WI38 (cell line): ENCODE measurements around the gene KRT15.

Source experiments
- H3K4me3 ChIP-seq: 2 replicates; pipeline ENCODE4 v1.5.1; 2011; ENCODE audit warnings: low read depth, mild to moderate bottlenecking, control low read depth, low read length
- TF ChIP-seq, protein P1 (sequence below): IDR thresholded peaks from 2 replicates; pipeline ENCODE4 v1.5.1; 2012; ENCODE audit warnings: low read depth, mild to moderate bottlenecking, control low read depth, low read length

Gene KRT15

DNA sequence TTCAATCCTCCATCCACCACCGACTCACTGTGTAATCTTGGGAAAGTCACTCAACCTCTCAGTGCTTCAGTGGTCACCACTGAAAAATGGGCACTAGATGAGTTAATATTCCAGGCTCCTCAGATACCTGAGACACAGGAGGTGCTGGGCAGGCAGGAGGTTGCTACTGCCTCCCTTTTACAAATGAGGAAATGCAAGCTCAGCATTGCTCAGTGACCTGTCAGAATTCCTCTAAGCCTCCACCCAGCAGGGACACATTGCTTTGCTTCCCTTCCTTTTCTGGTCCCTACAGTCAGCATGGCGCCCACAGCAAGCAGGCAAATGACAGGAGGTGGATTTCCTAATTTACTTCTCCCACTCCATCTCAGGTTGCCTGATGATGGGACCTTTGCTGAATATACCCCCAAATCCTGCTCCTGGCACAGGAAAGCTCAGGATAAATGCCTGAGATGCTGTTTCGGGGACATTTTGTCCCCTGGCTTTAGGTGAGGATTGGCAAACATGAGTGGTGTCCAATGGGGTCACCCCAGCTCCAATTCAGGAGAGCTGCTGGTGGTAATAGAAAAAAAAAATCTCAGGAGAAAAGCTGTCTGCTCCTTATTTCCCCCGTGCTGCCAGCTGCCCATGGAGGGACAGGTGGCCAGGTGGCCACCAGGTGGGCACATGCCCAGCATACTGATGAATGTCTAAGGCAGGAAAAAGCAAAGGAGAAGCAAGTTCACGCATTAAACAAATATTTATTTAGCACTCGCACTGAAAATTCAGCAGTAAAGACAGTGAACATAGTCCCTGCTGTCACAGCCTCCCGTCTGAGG lies 8.2 kb downstream of the KRT15 start:
- TF ChIP-seq, protein P1, sequence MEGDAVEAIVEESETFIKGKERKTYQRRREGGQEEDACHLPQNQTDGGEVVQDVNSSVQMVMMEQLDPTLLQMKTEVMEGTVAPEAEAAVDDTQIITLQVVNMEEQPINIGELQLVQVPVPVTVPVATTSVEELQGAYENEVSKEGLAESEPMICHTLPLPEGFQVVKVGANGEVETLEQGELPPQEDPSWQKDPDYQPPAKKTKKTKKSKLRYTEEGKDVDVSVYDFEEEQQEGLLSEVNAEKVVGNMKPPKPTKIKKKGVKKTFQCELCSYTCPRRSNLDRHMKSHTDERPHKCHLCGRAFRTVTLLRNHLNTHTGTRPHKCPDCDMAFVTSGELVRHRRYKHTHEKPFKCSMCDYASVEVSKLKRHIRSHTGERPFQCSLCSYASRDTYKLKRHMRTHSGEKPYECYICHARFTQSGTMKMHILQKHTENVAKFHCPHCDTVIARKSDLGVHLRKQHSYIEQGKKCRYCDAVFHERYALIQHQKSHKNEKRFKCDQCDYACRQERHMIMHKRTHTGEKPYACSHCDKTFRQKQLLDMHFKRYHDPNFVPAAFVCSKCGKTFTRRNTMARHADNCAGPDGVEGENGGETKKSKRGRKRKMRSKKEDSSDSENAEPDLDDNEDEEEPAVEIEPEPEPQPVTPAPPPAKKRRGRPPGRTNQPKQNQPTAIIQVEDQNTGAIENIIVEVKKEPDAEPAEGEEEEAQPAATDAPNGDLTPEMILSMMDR: no peak
- no peak overlapping the region for H3K4me3 ChIP-seq

DNA sequence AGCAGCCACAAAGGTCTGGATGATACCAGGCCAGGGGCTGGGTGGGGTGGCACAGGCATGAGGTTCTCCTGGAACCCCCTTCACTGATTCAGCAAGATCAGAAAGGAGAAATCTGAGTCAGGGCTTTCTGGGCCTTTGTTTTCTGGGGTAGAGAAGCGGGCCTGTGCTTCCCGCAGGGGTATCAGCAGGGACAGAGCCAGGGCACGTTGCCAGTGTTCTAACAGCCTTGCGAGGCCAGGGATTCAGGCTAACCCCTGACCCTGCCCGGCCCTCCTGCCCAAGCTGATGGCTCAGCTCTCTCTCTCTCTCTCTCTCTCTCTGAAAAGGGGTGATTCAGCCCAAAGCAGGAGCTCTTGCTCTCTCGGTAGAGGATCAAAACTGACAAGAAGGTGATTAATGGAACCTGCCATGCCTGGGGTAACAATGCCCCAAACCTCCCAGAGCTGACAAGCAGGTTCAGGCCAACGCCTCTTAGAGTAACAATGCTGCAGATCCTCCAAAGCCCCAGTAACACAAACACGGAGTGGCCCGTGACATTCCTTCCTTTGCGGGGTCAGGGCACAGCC lies 11.3 kb downstream of the KRT15 start:
- H3K4me3 ChIP-seq: no peak overlapping the region
- TF ChIP-seq, protein P1: no peak

DNA sequence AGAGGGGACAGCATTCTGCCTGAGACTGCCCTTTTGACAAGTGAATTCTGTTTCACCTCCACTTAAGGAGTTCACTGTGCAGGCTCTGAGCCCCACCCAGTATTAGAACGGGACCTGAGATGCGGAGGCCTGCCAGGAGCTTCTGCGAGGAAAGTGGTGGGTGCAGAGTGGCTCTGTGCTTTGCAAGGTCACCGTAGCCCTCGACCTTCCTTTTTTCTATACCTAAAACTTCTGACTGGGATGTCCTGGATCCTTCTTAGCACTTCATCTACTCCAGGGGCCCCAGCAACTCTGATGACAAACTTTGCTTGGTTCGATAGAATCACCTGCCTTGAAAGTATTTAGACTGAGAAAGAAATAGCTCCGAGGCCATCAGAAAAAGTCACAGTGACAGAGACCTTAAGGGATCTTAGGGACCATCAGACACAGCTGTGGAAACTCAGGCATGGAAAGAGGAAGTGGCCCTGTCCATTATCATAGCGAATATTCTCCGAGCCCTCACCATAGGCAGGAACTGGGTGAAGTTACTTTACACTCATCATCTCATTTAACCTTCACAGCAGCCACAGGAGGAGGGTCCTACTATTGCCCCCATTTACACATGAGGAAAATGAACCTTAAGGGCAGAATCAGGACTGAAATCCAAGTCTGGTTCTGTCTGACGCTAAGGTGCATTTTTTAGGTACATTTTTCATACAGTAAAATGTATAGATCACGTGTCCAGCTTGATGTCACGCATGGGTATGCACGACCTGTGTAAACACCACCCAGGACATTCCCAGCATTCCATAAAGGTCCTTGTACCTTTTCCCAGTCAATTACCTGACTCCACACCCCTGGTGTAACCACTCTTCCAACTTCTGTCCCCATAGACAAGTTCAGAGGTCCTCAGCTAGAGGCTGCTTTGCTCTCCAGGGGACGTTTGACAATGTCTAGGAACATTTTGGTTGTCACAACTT lies 12.6 kb downstream of the KRT15 start:
- TF ChIP-seq, protein P1: no peak
- no peak overlapping the region for H3K4me3 ChIP-seq

DNA sequence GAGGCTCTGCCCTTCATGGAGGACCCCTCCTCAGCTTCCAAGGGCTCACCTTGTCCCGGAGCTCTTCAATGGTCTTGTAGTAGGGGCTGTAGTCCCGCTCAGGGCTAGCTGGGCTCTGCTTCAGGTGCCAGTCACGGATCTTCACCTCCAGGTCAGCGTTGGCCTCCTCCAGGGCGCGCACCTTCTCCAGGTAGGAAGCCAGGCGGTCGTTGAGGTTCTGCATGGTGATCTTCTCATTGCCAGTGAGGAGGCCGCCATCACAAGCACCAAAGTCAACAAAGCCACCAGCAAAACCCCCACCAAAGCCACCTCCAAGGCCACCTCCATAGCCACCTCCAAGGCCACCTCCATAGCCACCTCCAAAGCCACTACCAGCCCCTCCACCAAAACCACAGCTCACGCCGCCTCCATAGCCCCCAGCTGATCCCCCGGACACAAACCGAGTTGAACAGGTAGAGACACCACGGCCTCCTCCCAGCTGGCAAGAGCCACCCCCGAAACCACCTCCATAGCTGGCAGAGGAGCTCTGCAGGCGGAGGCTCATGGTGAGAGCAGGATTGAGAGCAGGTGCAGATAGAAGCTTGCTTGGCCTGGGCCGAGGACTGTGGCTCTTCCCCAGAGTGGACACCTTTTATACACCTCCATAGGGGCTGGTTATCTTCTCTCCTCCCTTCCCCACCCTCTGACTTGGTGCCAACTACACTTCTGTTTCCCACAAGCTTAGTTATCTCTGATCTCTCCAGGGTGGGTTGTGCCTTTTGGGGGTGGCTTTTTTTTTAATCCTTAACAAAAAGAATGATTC lies 13.5 kb downstream of the KRT15 start, which contains the start of gene KRT13:
TSS of gene KRT13 (minus strand) at position 606 of the 802 bp plus-strand sequence. CDS start at position 544, 62 bp downstream.
- TF ChIP-seq, protein P1: no peak
- H3K4me3 ChIP-seq: no peak within 1 kb of the TSS

DNA sequence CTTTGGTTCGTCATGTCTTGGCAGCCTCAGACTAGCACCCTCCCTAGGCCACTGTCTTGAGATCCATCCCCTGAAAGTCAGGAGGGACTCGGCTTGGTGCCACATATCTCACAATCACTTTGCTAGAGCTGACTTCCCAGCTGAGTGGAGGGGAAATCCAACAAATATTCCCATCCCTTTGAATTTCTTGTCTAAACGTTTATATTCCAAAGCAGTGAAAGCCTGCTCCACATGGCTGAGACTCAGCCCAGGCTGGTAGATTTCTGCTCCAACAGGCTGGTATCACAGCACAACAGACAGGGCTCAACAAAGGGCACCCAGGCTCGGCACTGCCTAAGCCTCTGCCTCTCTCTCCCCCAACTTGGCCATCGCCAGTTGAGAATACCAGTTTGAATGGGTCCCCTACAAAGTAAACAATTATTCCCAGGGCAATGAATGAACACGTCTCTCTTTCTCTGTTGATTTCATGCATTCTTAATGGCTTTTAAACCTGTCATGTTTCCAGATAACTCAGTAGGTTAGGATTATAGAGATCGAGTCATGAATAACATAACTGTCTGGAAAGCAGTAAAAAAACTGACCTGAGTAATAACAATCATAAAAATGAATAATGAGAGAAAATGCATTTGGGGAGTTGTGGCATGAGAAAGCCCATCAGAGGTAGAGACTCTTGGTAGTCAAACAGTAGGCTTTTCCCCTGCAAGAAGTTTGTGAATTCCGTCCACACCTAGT lies 14.3 kb downstream of the KRT15 start:
- TF ChIP-seq, protein P1: no peak
- no peak overlapping the region for H3K4me3 ChIP-seq

DNA sequence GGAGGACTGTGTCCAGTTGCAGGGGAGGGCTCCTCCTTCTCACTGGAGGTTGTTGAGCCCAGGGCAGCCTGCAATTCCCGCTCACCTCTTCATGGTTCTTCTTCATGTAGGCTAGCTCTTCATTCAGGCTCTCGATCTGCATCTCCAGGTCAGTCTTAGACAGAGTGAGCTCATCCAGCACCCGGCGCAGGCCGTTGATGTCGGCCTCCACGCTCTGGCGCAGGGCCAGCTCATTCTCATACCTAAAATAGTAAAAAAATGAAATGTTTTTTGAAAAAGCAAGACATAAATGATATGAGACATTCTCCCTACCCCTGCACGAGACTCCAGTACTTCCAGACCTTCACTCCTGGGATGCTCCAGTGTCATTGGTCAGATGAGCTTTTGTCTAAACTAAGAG lies 15.5 kb downstream of the KRT15 start:
- no peak overlapping the region for H3K4me3 ChIP-seq
- TF ChIP-seq, protein P1: no peak
